Measurements from ENCODE around the gene AQP1. TPM values are rescaled to one million over a fixed set of nuclear protein-coding genes. Genes with fewer than 3 reads are reported as not detected.
A peak's percentile ranks its signal among the peaks of the same experiment; 100 is the strongest.

Gene AQP1
- total and polyA plus RNA-seq, 2 donors (not counting 1 experiment from before 2014, with no cell fraction given): not detected

- Histone ChIP-seq H3K27me3 (replicated peaks in 1 of 4; ENCODE audit: control extremely low read depth in 1 of 4, control insufficient read depth in 3 of 4, insufficient read depth in 4 of 4, low read length in 3 of 4) (peaks cover 0 to 3% (median 0%) of the 10 kb centered on the region in 4 experiments), H3K4me3 (ENCODE audit: control extremely low read depth in 1 of 5, extremely low read depth in 1 of 5, insufficient read depth in 1 of 5, low read depth in 2 of 5, low read length in 4 of 5) (no peak overlapping the region), H4K20me1 (ENCODE audit: control insufficient read depth, insufficient read depth, low read length, poor library complexity, severe bottlenecking) (no peaks in the 10 kb centered on the region), H3K4me2 (replicated peaks; ENCODE audit: low read depth, low read length, poor library complexity, severe bottlenecking) (no peak overlapping the region), H2AFZ (ENCODE audit: insufficient read depth, low read depth, low read length, poor library complexity, severe bottlenecking) (no peak overlapping the region), H3K9me3 (ENCODE audit: control extremely low read depth in 1 of 3, control insufficient read depth in 2 of 3, insufficient read depth in 1 of 3, low read length in 2 of 3) (peaks cover 0 to 2% (median 0%) of the 10 kb centered on the region in 3 donors), H3K27ac (ENCODE audit: low read length in 2 of 2) (no peak overlapping the region), H3K4me1 (ENCODE audit: control insufficient read depth in 2 of 2, insufficient read depth in 2 of 2, low read length in 2 of 2) (peaks cover 4 to 14% of the 10 kb centered on the region in 2 donors), H3K79me2 (ENCODE audit: control insufficient read depth, insufficient read depth, low read length) (no peaks in the 10 kb centered on the region), H3K9ac (ENCODE audit: low read length) (no peak overlapping the region), H3K36me3 (replicated peaks in 1 of 2; ENCODE audit: control extremely low read depth in 1 of 2, control insufficient read depth in 1 of 2, extremely low read depth in 1 of 2, insufficient read depth in 2 of 2, low read length in 1 of 2) (no peaks in the 10 kb centered on the region)
- no peak for DNase-seq
- Mint-ChIP-seq H3K27ac (no peak overlapping the region), H3K27me3 (peaks cover 15% of the 10 kb centered on the region), H3K4me3 (no peak overlapping the region), H3K9me3 (ENCODE audit: insufficient read depth) (no peaks in the 10 kb centered on the region), H3K4me1 (peaks cover 23% of the 10 kb centered on the region)
- TF ChIP-seq, protein P1, sequence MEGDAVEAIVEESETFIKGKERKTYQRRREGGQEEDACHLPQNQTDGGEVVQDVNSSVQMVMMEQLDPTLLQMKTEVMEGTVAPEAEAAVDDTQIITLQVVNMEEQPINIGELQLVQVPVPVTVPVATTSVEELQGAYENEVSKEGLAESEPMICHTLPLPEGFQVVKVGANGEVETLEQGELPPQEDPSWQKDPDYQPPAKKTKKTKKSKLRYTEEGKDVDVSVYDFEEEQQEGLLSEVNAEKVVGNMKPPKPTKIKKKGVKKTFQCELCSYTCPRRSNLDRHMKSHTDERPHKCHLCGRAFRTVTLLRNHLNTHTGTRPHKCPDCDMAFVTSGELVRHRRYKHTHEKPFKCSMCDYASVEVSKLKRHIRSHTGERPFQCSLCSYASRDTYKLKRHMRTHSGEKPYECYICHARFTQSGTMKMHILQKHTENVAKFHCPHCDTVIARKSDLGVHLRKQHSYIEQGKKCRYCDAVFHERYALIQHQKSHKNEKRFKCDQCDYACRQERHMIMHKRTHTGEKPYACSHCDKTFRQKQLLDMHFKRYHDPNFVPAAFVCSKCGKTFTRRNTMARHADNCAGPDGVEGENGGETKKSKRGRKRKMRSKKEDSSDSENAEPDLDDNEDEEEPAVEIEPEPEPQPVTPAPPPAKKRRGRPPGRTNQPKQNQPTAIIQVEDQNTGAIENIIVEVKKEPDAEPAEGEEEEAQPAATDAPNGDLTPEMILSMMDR (IDR thresholded peaks at IDR 0.05): no peak
- TF ChIP-seq EZH2 (IDR thresholded peaks at IDR 0.05; ENCODE audit: borderline replicate concordance, insufficient read depth, low read depth, low read length, poor library complexity, severe bottlenecking): no peak
- no peak for ATAC-seq (ENCODE audit: low read depth)
- ChIA-PET CTCF (no interaction called here), POLR2A (no interaction called here)
- WGBS (ENCODE audit: insufficient coverage): 83% methylated on average over 3 of the region's 7 CpGs
- intact Hi-C loops (cut with micrococcal nuclease): no loop called here
These were observed 57.3 kb downstream of the AQP1 start for GRCh38 chr7:30968747-30969603.

- ATAC-seq (ENCODE audit: low read depth): no peak
- POLR2A ChIA-PET: no interaction called here
- CTCF ChIA-PET: no interaction called here
- Histone ChIP-seq H3K4me2 (replicated peaks; ENCODE audit: low read depth, low read length, poor library complexity, severe bottlenecking) (no peak overlapping the region), H3K36me3 (replicated peaks in 1 of 2; ENCODE audit: control extremely low read depth in 1 of 2, control insufficient read depth in 1 of 2, extremely low read depth in 1 of 2, insufficient read depth in 2 of 2, low read length in 1 of 2) (no peaks in the 10 kb centered on the region), H3K4me1 (ENCODE audit: control insufficient read depth in 2 of 2, insufficient read depth in 2 of 2, low read length in 2 of 2) (peaks cover 4 to 17% of the 10 kb centered on the region in 2 donors), H3K27me3 (replicated peaks in 1 of 4; ENCODE audit: control extremely low read depth in 1 of 4, control insufficient read depth in 3 of 4, insufficient read depth in 4 of 4, low read length in 3 of 4) (peaks cover 0 to 3% (median 0%) of the 10 kb centered on the region in 4 experiments), H3K79me2 (ENCODE audit: control insufficient read depth, insufficient read depth, low read length) (no peaks in the 10 kb centered on the region), H3K9me3 (ENCODE audit: control extremely low read depth in 1 of 3, control insufficient read depth in 2 of 3, insufficient read depth in 1 of 3, low read length in 2 of 3) (peaks cover 0 to 2% (median 0%) of the 10 kb centered on the region in 3 donors), H2AFZ (ENCODE audit: insufficient read depth, low read depth, low read length, poor library complexity, severe bottlenecking) (no peak overlapping the region), H3K4me3 (ENCODE audit: control extremely low read depth in 1 of 5, extremely low read depth in 1 of 5, insufficient read depth in 1 of 5, low read depth in 2 of 5, low read length in 4 of 5) (no peak overlapping the region), H3K27ac (ENCODE audit: low read length in 2 of 2) (no peak overlapping the region), H4K20me1 (ENCODE audit: control insufficient read depth, insufficient read depth, low read length, poor library complexity, severe bottlenecking) (no peaks in the 10 kb centered on the region), H3K9ac (ENCODE audit: low read length) (no peak overlapping the region)
- no peak for TF ChIP-seq EZH2 (IDR thresholded peaks at IDR 0.05; ENCODE audit: borderline replicate concordance, insufficient read depth, low read depth, low read length, poor library complexity, severe bottlenecking)
- TF ChIP-seq, protein P1 (IDR thresholded peaks at IDR 0.05): no peak
- DNase-seq: peak; percentile 0
- no peak overlapping the region for H3K4me3 Mint-ChIP-seq
- intact Hi-C loops (cut with micrococcal nuclease): no loop called here
- WGBS (ENCODE audit: insufficient coverage): 90% methylated on average over 1 of the region's 1 CpG
- H3K27me3 Mint-ChIP-seq: peaks cover 12% of the 10 kb centered on the region
- H3K9me3 Mint-ChIP-seq (ENCODE audit: insufficient read depth): no peaks in the 10 kb centered on the region
- H3K4me1 Mint-ChIP-seq: peaks cover 25% of the 10 kb centered on the region
- no peak overlapping the region for H3K27ac Mint-ChIP-seq
These were observed 57.9 kb downstream of the AQP1 start for GRCh38 chr7:30969604-30969970.
